Mesothelial cell of epicardium (in vitro differentiated cells): ENCODE results near the gene KIAA1671. TPM values are rescaled to one million over a fixed set of nuclear protein-coding genes. Genes with fewer than 3 reads are reported as not detected.
A peak's percentile ranks its signal among the peaks of the same experiment; 100 is the strongest.

ENCODE experiments used
- DNase-seq, 2 experiments: peaks; one replicate each; pipeline ENCODE4 v3.0.0; 2021; ENCODE audit warnings: low spot score in 2 of 2; ENCODE audit not compliant: unreplicated experiment in 2 of 2
- H3K27ac Mint-ChIP-seq: 2 replicates; pipeline ENCODE4 v1.8.0; 2021; ENCODE audit warnings: mixed read lengths
- H3K27me3 Mint-ChIP-seq: 2 replicates; pipeline ENCODE4 v1.8.0; 2021; ENCODE audit warnings: low read depth, mixed read lengths
- H3K36me3 Mint-ChIP-seq: 2 replicates; pipeline ENCODE4 v1.8.0; 2021; ENCODE audit warnings: mixed read lengths
- H3K4me1 Mint-ChIP-seq: 2 replicates; pipeline ENCODE4 v1.8.0; 2021; ENCODE audit warnings: mixed read lengths
- H3K4me3 Mint-ChIP-seq: 2 replicates; pipeline ENCODE4 v1.8.0; 2021; ENCODE audit warnings: mild to moderate bottlenecking, moderate library complexity, mixed read lengths
- H3K9me3 Mint-ChIP-seq: 2 replicates; pipeline ENCODE4 v1.8.0; 2021; ENCODE audit warnings: mixed read lengths
- total RNA-seq: library from RNA; stranded (reverse); gene quantifications from 3 replicates; pipeline ENCODE4 v1.2.1, GENCODE V29; 2021
- TF ChIP-seq, protein P1 (sequence below): fragments of 200-600 bp; sonication (generic); IDR thresholded peaks from one replicate; pipeline ENCODE4 v1.5.0; 2021; ENCODE audit warnings: antibody characterized with exemption; ENCODE audit not compliant: unreplicated experiment

The KIAA1671 gene
- total RNA-seq, 1 donor from 2014 or later = 21.8 TPM

DNA sequence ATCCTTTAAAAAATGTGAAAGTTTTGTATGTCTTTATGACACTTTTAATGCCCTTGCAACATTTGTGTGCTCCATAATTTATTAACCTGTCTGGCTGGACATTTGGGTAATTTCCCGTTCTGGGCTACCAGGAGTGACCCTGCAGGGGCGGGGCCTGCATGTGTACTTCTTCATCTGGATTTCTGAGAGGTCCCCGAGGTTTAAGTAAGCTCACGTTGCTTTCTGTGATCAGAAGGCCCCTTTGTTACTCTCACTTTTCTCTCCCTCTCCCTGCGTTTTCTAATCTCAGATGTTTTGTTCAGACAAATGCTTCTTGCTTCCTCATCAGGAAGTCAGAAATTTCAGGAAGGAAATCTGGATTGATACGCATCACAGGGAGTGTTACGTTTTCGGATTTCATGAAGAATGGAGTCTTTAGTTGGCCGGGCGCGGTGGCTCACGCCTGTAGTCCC is 168.3 kb downstream of the KIAA1671 start:
- TF ChIP-seq, protein P1, sequence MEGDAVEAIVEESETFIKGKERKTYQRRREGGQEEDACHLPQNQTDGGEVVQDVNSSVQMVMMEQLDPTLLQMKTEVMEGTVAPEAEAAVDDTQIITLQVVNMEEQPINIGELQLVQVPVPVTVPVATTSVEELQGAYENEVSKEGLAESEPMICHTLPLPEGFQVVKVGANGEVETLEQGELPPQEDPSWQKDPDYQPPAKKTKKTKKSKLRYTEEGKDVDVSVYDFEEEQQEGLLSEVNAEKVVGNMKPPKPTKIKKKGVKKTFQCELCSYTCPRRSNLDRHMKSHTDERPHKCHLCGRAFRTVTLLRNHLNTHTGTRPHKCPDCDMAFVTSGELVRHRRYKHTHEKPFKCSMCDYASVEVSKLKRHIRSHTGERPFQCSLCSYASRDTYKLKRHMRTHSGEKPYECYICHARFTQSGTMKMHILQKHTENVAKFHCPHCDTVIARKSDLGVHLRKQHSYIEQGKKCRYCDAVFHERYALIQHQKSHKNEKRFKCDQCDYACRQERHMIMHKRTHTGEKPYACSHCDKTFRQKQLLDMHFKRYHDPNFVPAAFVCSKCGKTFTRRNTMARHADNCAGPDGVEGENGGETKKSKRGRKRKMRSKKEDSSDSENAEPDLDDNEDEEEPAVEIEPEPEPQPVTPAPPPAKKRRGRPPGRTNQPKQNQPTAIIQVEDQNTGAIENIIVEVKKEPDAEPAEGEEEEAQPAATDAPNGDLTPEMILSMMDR = no peak
- Mint-ChIP-seq H3K27ac (peak overlapping the region; percentile 96), H3K4me3 (no peak overlapping the region), H3K9me3 (no peaks in the 10 kb centered on the region), H3K36me3 (peaks cover 16% of the 10 kb centered on the region), H3K4me1 (peaks cover 18% of the 10 kb centered on the region), H3K27me3 (no peaks in the 10 kb centered on the region)
- DNase-seq = no peak

DNA sequence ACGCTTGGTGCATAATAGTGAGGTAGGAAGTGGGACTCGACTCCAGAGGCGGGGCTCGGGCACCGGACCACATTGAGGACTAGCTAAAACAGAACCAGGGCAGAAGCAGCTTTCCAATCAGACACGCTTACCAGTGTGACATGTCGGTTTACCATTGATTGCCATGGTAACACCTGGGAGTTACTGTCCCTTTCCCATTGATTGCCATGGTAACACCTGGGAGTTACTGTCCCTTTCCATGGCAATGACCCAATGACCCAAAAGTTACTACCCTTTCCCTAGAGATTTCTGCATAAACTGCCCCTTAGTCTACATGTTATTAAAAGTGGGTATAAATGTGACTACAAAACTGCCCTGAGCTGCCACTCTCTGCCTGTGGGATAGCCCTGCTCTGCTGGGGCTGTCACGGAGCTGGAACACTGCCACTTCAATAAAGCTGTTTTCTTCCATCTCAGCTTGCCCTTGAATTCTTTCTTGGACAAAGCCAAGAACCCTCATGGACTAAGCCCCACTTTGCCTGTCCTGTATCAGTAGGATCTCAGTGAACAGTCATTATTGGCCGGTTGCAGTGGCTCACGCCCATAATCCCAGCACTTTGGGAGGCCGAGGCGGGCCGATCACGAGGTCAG is 169.7 kb downstream of the KIAA1671 start:
- TF ChIP-seq, protein P1 = no peak
- peaks cover 19% of the 10 kb centered on the region for H3K4me1 Mint-ChIP-seq
- H3K4me3 Mint-ChIP-seq = no peak overlapping the region
- no peak for DNase-seq
- H3K27me3 Mint-ChIP-seq = no peaks in the 10 kb centered on the region
- no peak overlapping the region for H3K27ac Mint-ChIP-seq
- H3K36me3 Mint-ChIP-seq = peaks cover 16% of the 10 kb centered on the region
- H3K9me3 Mint-ChIP-seq = no peaks in the 10 kb centered on the region

DNA sequence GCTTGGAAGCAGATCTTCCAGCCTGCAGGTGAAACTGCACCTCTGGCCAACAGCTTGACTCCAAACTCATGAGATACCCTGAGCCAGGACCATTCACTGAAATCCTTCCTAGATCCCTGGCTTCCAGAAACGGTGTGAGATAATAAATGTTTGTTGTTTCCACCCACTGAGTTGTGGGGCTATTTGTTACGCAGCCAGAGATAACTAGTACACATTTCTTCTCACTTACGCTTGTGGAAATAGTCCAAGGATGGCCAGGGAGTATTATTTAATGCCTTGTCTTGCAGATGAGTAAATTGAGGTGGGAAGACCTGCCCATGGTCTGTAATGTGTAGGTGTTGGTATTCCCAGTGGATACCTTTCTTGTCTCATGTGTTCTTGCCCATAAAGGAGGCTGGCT is 171.2 kb downstream of the KIAA1671 start:
- TF ChIP-seq, protein P1 = no peak
- Mint-ChIP-seq H3K4me3 (no peak overlapping the region), H3K27me3 (no peaks in the 10 kb centered on the region), H3K9me3 (no peaks in the 10 kb centered on the region), H3K4me1 (peaks cover 26% of the 10 kb centered on the region), H3K36me3 (peaks cover 10% of the 10 kb centered on the region), H3K27ac (no peak overlapping the region)
- no peak for DNase-seq

DNA sequence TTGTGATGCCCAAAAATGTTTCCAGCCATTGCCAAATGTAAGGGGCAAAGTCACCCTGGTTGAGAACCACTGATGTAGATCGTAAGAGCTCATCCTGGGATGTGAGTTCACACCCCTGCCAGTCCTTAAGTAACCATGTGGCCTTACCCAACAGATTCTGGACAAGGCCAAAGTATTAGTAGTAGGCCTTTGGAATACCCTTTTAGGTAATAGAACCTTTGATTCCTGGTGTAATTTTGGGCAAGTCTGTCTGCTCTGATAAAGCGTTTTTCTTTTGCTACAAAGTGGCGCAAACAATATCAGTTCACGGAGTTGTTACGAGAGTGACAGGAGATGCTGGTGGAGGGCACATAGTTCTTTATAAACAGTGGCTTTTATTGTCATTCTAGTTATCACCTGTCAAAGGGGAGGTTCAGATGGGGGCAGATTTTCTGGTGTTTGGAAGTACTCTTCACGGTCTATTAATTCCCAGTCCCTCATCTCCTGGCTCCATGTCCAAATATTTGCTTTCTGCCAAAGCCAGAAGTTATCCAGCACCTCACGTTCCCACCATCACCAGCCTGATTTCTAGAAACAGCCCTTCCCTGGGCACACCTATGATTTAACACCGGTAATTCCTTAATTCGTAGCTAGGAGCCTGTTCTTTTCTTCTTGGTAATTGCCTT is 173.3 kb downstream of the KIAA1671 start:
- no peak overlapping the region for H3K4me3 Mint-ChIP-seq
- no peaks in the 10 kb centered on the region for H3K27me3 Mint-ChIP-seq
- H3K9me3 Mint-ChIP-seq = no peaks in the 10 kb centered on the region
- H3K27ac Mint-ChIP-seq = no peak overlapping the region
- peaks cover 7% of the 10 kb centered on the region for H3K36me3 Mint-ChIP-seq
- H3K4me1 Mint-ChIP-seq = peaks cover 11% of the 10 kb centered on the region
- no peak for DNase-seq
- TF ChIP-seq, protein P1 = no peak

DNA sequence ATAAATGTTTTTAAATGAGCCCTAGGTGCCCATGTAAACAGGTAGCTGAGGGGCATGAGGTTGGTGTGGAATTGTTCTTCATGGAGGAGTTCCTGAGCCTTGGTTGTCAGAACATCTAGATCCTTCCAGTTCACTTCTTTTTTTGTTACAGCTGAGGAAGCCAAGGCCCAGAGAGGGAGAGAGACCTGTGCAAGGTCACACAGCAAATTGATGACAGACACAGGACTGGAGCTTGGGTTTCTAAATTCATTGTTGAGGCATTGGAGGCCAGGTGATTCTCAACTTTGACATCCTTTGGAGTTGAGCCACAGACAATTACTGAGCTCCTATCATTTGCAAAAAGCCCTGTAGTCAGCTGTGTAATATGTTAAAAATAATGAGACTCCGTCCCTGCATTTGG is 174.0 kb downstream of the KIAA1671 start:
- Mint-ChIP-seq H3K27me3 (no peaks in the 10 kb centered on the region), H3K4me1 (peaks cover 8% of the 10 kb centered on the region), H3K36me3 (peaks cover 7% of the 10 kb centered on the region), H3K4me3 (no peak overlapping the region), H3K27ac (no peak overlapping the region), H3K9me3 (no peaks in the 10 kb centered on the region)
- TF ChIP-seq, protein P1 = no peak
- no peak for DNase-seq
